Sigmoid colon (tissue), 3 donors: ENCODE results near the gene EME2.

ENCODE experiments used
- CTCF ChIP-seq, 4 experiments: fragments of 450-650 bp in 3 of 4; fragments of 200-600 bp in 1 of 4; IDR thresholded peaks; one replicate each; pipeline ENCODE4 v1.5.1; 2016 to 2019; ENCODE audit warnings: antibody characterized with exemption in 4 of 4, mild to moderate bottlenecking in 3 of 4, moderate library complexity in 2 of 4
- POLR2A ChIP-seq, 2 donors: fragments of 450-650 bp; IDR thresholded peaks; one replicate each; pipeline ENCODE4 v1.6.1; 2016; ENCODE audit warnings: antibody characterized with exemption in 2 of 2, mild to moderate bottlenecking in 2 of 2, moderate library complexity in 2 of 2

GRCh38 chr16:1772362-1772907 lies at the start of gene EME2:
- TF ChIP-seq POLR2A (IDR thresholded peaks at IDR 0.05) (no peak), CTCF (IDR thresholded peaks at IDR 0.05) (no peak)
